ENCODE measurements around the gene JUP.

The JUP gene

GRCh38 chr17:41728056-41728455, 58.5 kb downstream of the JUP start:
- DNase-seq (ENCODE audit: low read depth): no peak
- H3K4me3 ChIP-seq (ENCODE audit: low read length): no peak overlapping the region
- no peak for TF ChIP-seq CTCF (conservative IDR thresholded peaks at IDR 0.05; ENCODE audit: low read length)

- no peak for TF ChIP-seq CTCF (conservative IDR thresholded peaks at IDR 0.05; ENCODE audit: low read length)
- no peak overlapping the region for H3K4me3 ChIP-seq (ENCODE audit: low read length)
- DNase-seq (ENCODE audit: low read depth): no peak
These were observed 61.4 kb downstream of the JUP start for GRCh38 chr17:41725134-41725533.

- DNase-seq (ENCODE audit: low read depth): no peak
- no peak overlapping the region for H3K4me3 ChIP-seq (ENCODE audit: low read length)
- no peak for TF ChIP-seq CTCF (conservative IDR thresholded peaks at IDR 0.05; ENCODE audit: low read length)
These were observed 61.9 kb downstream of the JUP start for GRCh38 chr17:41724476-41725050.

GRCh38 chr17:41723801-41724475, 62.6 kb downstream of the JUP start:
- no peak for TF ChIP-seq CTCF (conservative IDR thresholded peaks at IDR 0.05; ENCODE audit: low read length)
- no peak overlapping the region for H3K4me3 ChIP-seq (ENCODE audit: low read length)
- DNase-seq (ENCODE audit: low read depth): no peak

GRCh38 chr17:41722231-41722630, 64.3 kb downstream of the JUP start:
- DNase-seq (ENCODE audit: low read depth): no peak
- no peak for TF ChIP-seq CTCF (conservative IDR thresholded peaks at IDR 0.05; ENCODE audit: low read length)
- H3K4me3 ChIP-seq (ENCODE audit: low read length): no peak overlapping the region

GRCh38 chr17:41718287-41718645, 68.2 kb downstream of the JUP start:
- DNase-seq (ENCODE audit: low read depth): no peak
- no peak for TF ChIP-seq CTCF (conservative IDR thresholded peaks at IDR 0.05; ENCODE audit: low read length)
- H3K4me3 ChIP-seq (ENCODE audit: low read length): no peak overlapping the region
